HAP-1 (cell line): ENCODE results near the gene RALGPS1.

Experiments
- DNase-seq, 2 experiments: peaks; one replicate each; pipeline ENCODE4 v3.0.0-alpha.2; 2016 to 2020; ENCODE audit warnings: low spot score in 2 of 2
- H3K27me3 ChIP-seq: fragments of 250-450 bp; sonication (Bioruptor Pico); 2 replicates; pipeline ENCODE4 v1.5.1; 2020; ENCODE audit warnings: low read depth, mild to moderate bottlenecking, moderate library complexity
- H3K36me3 ChIP-seq: fragments of 250-450 bp; sonication (Bioruptor Pico); replicated peaks from 2 replicates; pipeline ENCODE4 v1.5.1; 2020; ENCODE audit warnings: mild to moderate bottlenecking
- H3K4me1 ChIP-seq: fragments of 250-450 bp; sonication (Bioruptor Pico); 2 replicates; pipeline ENCODE4 v1.5.1; 2020; ENCODE audit warnings: mild to moderate bottlenecking
- H3K4me3 ChIP-seq: fragments of 250-450 bp; sonication (Bioruptor Pico); 2 replicates; pipeline ENCODE4 v1.5.1; 2020; ENCODE audit warnings: mild to moderate bottlenecking, moderate library complexity
- H3K9me3 ChIP-seq: fragments of 250-450 bp; sonication (Bioruptor Pico); 2 replicates; pipeline ENCODE4 v1.5.1; 2020; ENCODE audit warnings: mild to moderate bottlenecking, moderate library complexity
- in situ Hi-C: fragments of 300-500 bp; cut with MboI; formaldehyde crosslinking; loops from 3 replicates; pipeline ENCODE4 v1.14.3; 2020; ENCODE audit warnings: low sequenced_read_pairs, inconsistent platforms, mixed read lengths

Gene RALGPS1

DNA sequence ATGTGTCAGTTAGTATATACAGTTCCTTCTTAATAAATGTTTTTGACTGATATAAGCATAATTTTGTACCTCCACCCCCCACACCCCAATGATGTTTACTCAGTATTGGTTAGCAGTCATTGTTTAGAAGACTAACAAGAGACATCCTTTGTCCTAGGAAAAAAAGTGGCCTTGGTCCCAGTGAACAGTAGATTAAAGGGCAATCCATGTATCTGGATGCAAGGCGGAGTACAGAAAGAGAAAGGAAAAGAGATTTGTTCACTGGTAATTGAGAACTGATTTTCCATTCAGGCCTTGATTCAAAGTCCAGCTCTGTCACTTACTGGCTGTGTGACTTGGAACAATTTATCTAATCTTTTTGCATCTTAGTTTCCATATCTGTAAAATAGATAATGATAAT is 4.6 kb downstream of the RALGPS1 start:
- H3K4me3 ChIP-seq: no peak overlapping the region
- no peaks in the 10 kb centered on the region for H3K9me3 ChIP-seq
- in situ Hi-C loops: no loop called here
- H3K27me3 ChIP-seq: no peaks in the 10 kb centered on the region
- DNase-seq: no peak
- no peaks in the 10 kb centered on the region for H3K4me1 ChIP-seq
- H3K36me3 ChIP-seq: no peaks in the 10 kb centered on the region

DNA sequence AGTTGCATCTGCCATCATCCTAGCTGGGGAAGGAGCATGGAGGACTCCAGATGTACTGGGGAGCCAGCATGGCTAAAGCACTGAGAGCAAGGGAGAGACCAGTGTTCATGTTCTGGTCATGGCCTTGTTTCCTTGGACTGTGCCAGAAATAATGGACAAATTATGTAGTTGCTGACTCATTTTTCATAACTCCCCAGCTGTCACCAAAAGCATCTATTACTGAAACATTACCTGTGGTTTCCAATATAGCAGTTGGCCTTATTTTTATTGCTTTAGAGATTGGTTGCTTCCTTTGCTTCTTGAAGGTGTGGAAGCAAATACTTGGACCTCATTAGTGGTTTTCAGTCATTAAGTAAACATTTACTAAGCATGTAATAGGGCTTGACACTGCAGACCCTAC is 11.3 kb downstream of the RALGPS1 start:
- no peak for DNase-seq
- Histone ChIP-seq H3K4me1 (no peaks in the 10 kb centered on the region), H3K4me3 (no peak overlapping the region), H3K27me3 (no peaks in the 10 kb centered on the region; the same call in 1 of the 2 replicates), H3K9me3 (no peaks in the 10 kb centered on the region), H3K36me3 (no peaks in the 10 kb centered on the region)
- in situ Hi-C loops: loop anchor here (25.0 kb wide), 1 partner anchor 986 kb away; the partner anchor contains the start of gene ST6GALNAC4

DNA sequence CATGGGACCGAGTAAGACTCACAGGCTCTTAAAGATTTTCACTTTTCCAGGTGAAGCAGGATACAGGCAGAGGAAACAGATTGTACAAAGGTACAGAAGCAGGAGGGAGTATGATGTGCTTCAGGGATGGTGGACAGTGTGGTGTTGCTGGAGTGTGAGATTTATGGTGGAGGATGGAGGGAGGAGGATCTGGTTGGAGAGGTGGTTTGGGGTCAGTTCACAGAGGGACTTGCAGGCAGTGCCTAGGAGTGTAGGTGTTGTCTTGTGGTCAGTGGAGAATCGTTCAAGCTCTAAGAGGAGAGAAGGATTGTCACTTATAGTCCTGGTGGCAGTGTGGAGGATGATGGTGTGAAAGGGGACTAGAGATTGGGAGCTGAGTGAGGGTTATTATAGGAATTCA is 11.8 kb downstream of the RALGPS1 start:
- H3K36me3 ChIP-seq: no peaks in the 10 kb centered on the region
- no peaks in the 10 kb centered on the region; the same call in 1 of the 2 replicates for H3K27me3 ChIP-seq
- H3K4me3 ChIP-seq: no peak overlapping the region
- no peaks in the 10 kb centered on the region for H3K9me3 ChIP-seq
- H3K4me1 ChIP-seq: no peaks in the 10 kb centered on the region
- no peak for DNase-seq
- in situ Hi-C loops: loop anchor here (25.0 kb wide), 1 partner anchor 986 kb away; the partner anchor contains the start of gene ST6GALNAC4

DNA sequence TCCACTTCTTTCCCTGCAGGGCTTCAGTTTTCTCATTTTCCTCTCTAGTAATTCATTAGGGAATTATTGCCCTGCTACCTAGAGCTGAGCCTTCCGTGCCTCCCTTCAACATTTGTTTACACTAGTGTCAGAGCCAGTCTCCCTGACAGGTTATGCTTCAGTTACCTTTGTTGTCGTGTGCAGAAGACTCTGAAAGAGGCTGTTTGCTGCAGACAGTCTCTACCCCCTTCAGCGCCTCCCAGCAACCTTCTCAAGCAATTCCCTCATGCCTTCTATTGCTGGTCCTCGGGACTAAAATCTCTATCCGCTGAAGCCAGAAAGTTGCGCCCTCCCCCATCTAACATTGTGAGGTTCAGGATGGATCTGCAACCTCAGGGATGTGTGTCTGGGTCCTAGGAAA is 12.8 kb downstream of the RALGPS1 start:
- Histone ChIP-seq H3K4me1 (no peaks in the 10 kb centered on the region), H3K36me3 (no peaks in the 10 kb centered on the region), H3K27me3 (no peaks in the 10 kb centered on the region; the same call in 1 of the 2 replicates), H3K4me3 (no peak overlapping the region), H3K9me3 (no peaks in the 10 kb centered on the region)
- in situ Hi-C loops: loop anchor here (25.0 kb wide), 1 partner anchor 985 kb away; the partner anchor contains the start of gene ST6GALNAC4
- DNase-seq: no peak

DNA sequence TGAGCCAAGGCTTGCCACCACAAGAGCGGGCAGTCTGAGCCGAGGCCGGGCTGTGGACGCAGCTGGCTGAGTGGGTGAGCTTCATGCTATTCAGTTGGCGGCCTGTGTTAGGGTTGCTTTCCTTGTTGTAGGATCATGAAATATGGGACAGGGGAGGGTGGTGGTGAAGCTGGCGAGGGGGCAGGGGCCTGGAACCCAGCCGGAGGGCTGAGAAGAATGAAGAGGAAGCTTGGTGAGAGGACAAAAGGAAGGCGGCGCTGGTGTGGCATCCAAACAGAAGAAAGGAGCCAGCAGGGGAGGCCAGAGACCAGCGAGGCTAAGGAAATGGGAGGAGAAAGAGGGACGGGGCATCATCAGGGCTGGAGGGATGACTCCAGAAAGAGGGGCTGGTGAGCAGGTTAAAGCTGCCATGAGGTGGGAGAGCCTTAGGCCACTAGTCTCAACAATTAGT is 18.3 kb downstream of the RALGPS1 start:
- Histone ChIP-seq H3K9me3 (no peaks in the 10 kb centered on the region), H3K36me3 (no peaks in the 10 kb centered on the region), H3K4me3 (no peak overlapping the region), H3K27me3 (no peaks in the 10 kb centered on the region; the same call in 1 of the 2 replicates), H3K4me1 (no peaks in the 10 kb centered on the region)
- no peak for DNase-seq
- in situ Hi-C loops: loop anchor here (25.0 kb wide), 1 partner anchor 979 kb away; the partner anchor contains the start of gene ST6GALNAC4

DNA sequence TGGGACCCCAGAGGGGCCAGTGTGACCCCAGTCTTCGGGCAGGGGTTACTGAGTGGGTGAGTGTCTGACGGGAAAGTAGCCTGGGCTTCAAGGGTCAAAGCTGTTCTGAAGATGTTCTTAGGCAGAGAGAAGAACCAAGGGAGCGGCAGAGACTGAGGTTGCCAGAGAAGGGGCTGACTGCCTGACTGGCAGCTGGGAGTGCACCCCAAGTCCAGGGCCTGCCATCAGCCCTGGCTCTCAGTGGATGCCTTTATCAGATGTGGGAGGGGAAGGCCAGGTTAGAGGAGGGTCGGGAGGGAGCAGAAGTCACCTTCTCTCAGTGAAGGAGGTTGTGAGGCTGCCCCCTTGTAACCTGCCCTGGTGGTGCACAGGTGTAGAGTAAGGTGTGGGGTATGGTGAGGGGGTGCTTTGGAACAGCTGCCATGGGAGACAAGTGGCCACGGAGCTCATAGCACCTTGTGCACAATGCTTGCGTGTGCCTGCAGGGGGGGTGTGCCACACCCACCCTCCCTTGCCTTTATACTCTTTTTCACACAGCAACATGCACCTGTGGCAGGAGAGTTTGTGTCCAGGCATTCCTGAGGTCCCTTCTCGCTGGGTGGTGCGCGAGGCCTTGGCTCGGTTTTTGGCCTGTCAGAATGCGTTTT is 18.9 kb downstream of the RALGPS1 start:
- in situ Hi-C loops: loop anchor here (25.0 kb wide), 1 partner anchor 979 kb away; the partner anchor contains the start of gene ST6GALNAC4
- Histone ChIP-seq H3K36me3 (no peaks in the 10 kb centered on the region), H3K9me3 (no peaks in the 10 kb centered on the region), H3K4me1 (no peaks in the 10 kb centered on the region), H3K4me3 (no peak overlapping the region), H3K27me3 (no peaks in the 10 kb centered on the region; the same call in 1 of the 2 replicates)
- DNase-seq: no peak

DNA sequence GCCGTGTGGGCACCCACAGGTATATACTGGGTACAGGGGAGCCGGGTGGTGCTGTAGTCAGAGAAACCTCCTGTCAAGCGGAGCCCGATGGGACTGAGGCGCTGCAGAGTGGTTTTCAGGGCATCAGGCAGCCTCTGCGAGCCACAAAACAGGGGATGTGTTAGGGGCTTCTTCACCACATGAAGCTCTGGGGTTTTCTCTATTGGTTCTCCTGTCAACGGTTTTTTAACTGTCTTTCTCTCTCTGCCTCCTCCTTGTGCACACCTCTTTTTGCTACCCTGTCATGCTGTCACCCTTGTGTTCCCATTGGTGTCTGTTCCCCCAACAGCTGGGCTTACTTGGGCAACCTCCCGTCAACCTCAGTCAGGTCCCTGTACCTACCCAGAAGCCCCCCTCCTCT is 19.9 kb downstream of the RALGPS1 start:
- Histone ChIP-seq H3K4me3 (no peak overlapping the region), H3K36me3 (no peaks in the 10 kb centered on the region), H3K9me3 (no peaks in the 10 kb centered on the region), H3K27me3 (no peaks in the 10 kb centered on the region), H3K4me1 (no peaks in the 10 kb centered on the region)
- in situ Hi-C loops: loop anchor here (25.0 kb wide), 1 partner anchor 978 kb away; the partner anchor contains the start of gene ST6GALNAC4
- DNase-seq: no peak

DNA sequence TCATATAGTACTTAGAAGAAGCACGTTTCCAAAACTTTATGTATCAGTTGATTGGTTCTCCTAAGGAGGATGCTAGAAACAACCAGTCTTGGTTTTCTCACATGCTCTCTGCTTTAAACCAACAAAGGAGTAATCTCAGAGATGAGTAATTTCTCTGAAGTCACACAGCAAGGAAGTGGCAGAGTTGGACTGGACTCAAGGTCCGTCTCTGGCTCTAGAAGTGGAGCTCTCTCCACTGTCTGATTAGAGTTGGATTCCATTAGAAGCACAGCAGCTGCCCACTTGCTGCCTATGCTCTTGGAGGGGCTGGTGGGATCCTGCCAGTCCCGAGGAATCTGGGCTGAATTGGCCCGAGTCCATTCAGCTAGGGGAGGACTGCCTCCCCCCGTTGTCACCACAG is 21.0 kb downstream of the RALGPS1 start:
- no peaks in the 10 kb centered on the region for H3K27me3 ChIP-seq
- in situ Hi-C loops: loop anchor here (25.0 kb wide), 1 partner anchor 977 kb away; the partner anchor contains the start of gene ST6GALNAC4

DNA sequence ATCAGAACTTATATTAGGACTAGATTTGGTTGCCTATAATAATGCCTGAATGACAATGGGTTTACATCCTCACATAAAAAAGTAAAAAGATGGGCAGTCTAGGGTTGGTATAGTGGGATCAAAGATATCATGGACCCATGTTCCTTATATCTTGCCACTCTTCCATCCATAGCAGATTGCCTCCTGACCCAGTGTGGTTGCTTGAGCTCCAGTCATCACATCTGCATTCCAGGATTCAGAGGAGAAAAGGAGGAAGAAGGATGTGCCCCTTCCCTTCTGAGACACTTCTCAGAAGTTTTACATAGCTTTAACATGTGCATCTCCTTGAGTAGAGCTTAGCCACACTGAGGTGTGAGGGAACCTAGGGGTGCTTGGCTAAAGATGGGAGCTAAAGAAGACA is 22.9 kb downstream of the RALGPS1 start:
- Histone ChIP-seq H3K36me3 (no peaks in the 10 kb centered on the region), H3K4me3 (no peak overlapping the region), H3K4me1 (no peaks in the 10 kb centered on the region), H3K27me3 (peaks cover 5% of the 10 kb centered on the region; the same call in 1 of the 2 replicates), H3K9me3 (no peaks in the 10 kb centered on the region)
- no peak for DNase-seq
- in situ Hi-C loops: loop anchor here (25.0 kb wide), 1 partner anchor 975 kb away; the partner anchor contains the start of gene ST6GALNAC4

More for the DNA sequence above, 21.0 kb downstream of the RALGPS1 start:
- no peaks in the 10 kb centered on the region for H3K9me3 ChIP-seq
- H3K4me1 ChIP-seq: no peaks in the 10 kb centered on the region
- no peak overlapping the region for H3K4me3 ChIP-seq
- no peak for DNase-seq
- H3K36me3 ChIP-seq: no peaks in the 10 kb centered on the region

DNA sequence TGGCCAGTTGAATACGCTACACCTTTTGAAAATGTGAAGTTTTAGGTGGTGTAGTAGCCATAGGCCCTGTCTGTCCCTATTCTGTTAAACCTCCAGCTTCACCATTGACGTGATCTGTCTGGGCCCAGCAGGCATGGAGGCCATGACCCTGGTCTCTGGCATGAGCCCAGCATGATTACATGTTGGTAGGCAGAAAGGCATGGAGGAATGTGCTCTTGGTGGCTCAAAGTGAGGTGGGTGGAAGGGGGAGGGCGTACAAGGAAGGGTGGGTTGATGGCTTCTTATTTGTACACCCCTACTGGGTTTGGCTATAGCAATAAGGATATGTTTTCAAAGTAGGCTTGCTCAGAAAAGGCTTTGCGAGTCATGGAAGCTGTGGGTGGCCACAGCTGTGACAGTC is 23.7 kb downstream of the RALGPS1 start:
- in situ Hi-C loops: loop anchor here (25.0 kb wide), 1 partner anchor 974 kb away; the partner anchor contains the start of gene ST6GALNAC4
- H3K4me3 ChIP-seq: no peak overlapping the region

DNA sequence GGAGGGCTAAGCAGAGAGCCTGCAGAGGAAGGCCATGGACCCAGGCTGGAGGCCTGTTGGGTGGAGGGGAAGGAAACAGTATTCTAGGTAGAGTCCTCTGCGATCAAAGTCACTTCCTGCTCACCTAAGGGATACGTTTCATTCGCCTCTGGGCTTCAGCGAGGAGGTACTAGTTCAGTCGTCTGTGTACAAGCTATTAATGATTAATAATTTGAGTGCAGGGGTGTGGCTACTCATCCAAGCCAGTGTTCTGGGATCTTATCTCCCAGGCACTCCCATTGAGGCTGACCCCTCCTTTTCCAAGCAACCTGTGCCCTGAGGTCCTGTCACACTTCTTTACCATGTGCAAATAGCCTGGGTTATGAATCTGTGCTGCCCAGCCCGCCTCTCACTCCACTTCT is 25.2 kb downstream of the RALGPS1 start:
- H3K27me3 ChIP-seq: peaks cover 5% of the 10 kb centered on the region; the same call in 1 of the 2 replicates
- H3K4me1 ChIP-seq: no peaks in the 10 kb centered on the region
- no peaks in the 10 kb centered on the region for H3K36me3 ChIP-seq
- in situ Hi-C loops: loop anchor here (5.0 to 25.0 kb wide), 2 partner anchors 257 to 972 kb away; partner anchors contain the start of gene ST6GALNAC4
- no peak overlapping the region for H3K4me3 ChIP-seq
- no peaks in the 10 kb centered on the region for H3K9me3 ChIP-seq
- no peak for DNase-seq

More for the DNA sequence above, 23.7 kb downstream of the RALGPS1 start:
- Histone ChIP-seq H3K36me3 (no peaks in the 10 kb centered on the region), H3K4me1 (no peaks in the 10 kb centered on the region), H3K9me3 (no peaks in the 10 kb centered on the region), H3K27me3 (peaks cover 5% of the 10 kb centered on the region; the same call in 1 of the 2 replicates)
- no peak for DNase-seq

DNA sequence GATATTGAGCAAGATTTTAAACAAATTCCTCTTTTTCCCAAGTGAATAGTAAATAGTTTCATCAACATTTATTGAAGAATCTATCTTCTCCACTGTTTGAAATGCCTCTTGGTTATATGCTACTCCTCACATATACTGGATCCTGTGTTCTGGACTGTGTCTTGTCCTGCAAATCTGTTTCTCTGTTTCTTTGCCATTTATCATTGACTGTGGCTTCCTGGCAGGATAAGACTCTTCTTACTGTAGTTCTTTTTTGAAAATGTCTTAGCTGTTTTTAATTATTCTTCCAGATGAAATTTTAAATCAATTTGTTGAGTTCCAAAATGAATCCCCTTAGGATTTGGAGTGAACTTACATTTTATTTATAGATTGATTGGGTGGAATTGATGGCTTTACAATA is 27.8 kb downstream of the RALGPS1 start:
- in situ Hi-C loops: loop anchor here (5.0 to 25.0 kb wide), 2 partner anchors 255 to 970 kb away; partner anchors contain the start of gene ST6GALNAC4

DNA sequence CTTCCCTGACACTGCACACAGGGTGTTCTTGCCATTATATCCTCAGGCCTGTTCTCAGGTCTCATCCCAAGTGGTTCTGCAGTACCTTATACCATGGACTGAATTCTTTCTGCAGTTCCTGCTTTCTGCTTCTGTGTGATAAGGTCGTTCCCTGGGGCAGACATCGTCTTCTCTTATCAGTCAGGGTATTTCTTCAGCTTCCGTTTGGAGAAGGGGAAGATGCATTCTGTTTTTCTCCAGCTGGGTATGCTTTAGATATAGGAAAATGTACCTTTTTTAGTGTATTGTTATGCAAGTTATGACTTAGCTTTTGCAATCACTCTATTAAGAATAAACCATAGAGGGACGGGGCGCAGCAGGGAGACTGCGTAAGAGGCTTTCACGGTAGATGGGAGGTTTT is 31.1 kb downstream of the RALGPS1 start:
- DNase-seq: no peak
- Histone ChIP-seq H3K4me3 (no peak overlapping the region), H3K9me3 (no peaks in the 10 kb centered on the region), H3K4me1 (no peaks in the 10 kb centered on the region), H3K36me3 (no peaks in the 10 kb centered on the region), H3K27me3 (peaks cover 5% of the 10 kb centered on the region; the same call in 1 of the 2 replicates)
- in situ Hi-C loops: loop anchor here (25.0 kb wide), 1 partner anchor 967 kb away; the partner anchor contains the start of gene ST6GALNAC4

More for the DNA sequence above, 27.8 kb downstream of the RALGPS1 start:
- no peaks in the 10 kb centered on the region for H3K9me3 ChIP-seq
- peaks cover 5% of the 10 kb centered on the region; the same call in 1 of the 2 replicates for H3K27me3 ChIP-seq
- DNase-seq: no peak
- no peaks in the 10 kb centered on the region for H3K4me1 ChIP-seq
- H3K36me3 ChIP-seq: no peaks in the 10 kb centered on the region
- no peak overlapping the region for H3K4me3 ChIP-seq

DNA sequence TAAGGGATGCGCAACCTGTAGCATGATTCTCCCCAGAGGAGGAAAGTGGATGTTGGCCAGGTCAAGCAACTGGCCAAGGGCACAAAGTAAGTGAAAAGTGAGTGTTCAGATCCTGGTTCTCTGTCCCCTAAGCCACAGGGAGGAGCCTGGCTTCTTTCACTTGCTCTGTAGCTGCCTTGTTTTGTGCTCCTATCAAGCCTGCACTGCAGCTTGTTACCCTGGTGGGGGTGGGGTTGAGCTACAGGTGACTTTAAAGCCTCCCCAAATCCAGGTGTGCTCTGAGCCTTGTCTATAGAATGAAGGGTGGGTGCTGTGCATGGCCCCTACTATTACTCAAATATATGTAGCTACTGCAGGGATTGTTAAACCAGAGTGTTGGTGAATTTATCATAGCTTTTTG is 32.9 kb downstream of the RALGPS1 start:
- no peaks in the 10 kb centered on the region for H3K36me3 ChIP-seq
- in situ Hi-C loops: loop anchor here (25.0 kb wide), 1 partner anchor 965 kb away; the partner anchor contains the start of gene ST6GALNAC4
- no peak overlapping the region for H3K4me3 ChIP-seq
- no peaks in the 10 kb centered on the region for H3K27me3 ChIP-seq
- H3K9me3 ChIP-seq: no peaks in the 10 kb centered on the region
- no peak for DNase-seq
- H3K4me1 ChIP-seq: no peaks in the 10 kb centered on the region
